ENCODE results near the gene IGDCC3. TPM values are rescaled to one million over a fixed set of nuclear protein-coding genes. Genes with fewer than 3 reads are reported as not detected.

IGDCC3 gene
- total RNA-seq, 4 donors from 2014 or later = not detected

DNA sequence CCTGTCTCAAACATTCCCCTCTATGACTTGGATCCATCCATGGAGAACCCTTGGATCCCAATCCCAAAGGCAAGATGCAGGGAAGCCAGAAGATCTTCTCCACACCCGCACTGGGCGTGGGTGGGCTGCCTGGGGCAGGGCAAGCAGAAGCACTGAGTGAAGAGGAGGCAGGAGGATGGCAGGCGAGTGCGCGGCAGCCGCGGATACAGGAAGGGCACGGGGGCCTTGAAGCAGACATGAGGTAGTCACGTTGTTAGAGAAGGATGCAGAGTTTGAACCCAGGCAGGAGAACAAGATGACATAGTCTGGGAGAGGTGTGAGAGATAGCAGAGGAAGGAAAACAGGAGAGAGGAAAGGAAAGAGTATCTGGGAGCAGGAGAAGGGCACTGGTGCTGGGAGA is 5.1 kb upstream of the IGDCC3 start:
- H3K4me3 ChIP-seq = no peak overlapping the region
- no peaks in the 10 kb centered on the region for H3K27me3 ChIP-seq
- no peak for DNase-seq
- no peaks in the 10 kb centered on the region for H3K36me3 ChIP-seq
- intact Hi-C loops (cut with DNase I; ENCODE audit: low total_unique reads) = no loop called here
- no peak overlapping the region for H3K27ac ChIP-seq
- H3K9me3 ChIP-seq = no peaks in the 10 kb centered on the region
- ATAC-seq = no peak
- TF ChIP-seq, protein P1, sequence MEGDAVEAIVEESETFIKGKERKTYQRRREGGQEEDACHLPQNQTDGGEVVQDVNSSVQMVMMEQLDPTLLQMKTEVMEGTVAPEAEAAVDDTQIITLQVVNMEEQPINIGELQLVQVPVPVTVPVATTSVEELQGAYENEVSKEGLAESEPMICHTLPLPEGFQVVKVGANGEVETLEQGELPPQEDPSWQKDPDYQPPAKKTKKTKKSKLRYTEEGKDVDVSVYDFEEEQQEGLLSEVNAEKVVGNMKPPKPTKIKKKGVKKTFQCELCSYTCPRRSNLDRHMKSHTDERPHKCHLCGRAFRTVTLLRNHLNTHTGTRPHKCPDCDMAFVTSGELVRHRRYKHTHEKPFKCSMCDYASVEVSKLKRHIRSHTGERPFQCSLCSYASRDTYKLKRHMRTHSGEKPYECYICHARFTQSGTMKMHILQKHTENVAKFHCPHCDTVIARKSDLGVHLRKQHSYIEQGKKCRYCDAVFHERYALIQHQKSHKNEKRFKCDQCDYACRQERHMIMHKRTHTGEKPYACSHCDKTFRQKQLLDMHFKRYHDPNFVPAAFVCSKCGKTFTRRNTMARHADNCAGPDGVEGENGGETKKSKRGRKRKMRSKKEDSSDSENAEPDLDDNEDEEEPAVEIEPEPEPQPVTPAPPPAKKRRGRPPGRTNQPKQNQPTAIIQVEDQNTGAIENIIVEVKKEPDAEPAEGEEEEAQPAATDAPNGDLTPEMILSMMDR (IDR thresholded peaks at IDR 0.05 in 4 of 5, conservative IDR thresholded peaks at IDR 0.05 in 1 of 5) = no peak
- no peak for TF ChIP-seq POLR2A (IDR thresholded peaks at IDR 0.05)
- H3K4me1 ChIP-seq = peaks cover 7 to 13% of the 10 kb centered on the region in 2 donors
- in situ Hi-C loops (cut with MboI; ENCODE audit: low sequenced_read_pairs in 4 of 4) = loop anchor here in 3 of 4 donors (5.0 kb wide), 1 partner anchor 61 kb away; no protein-coding TSS in a partner anchor

DNA sequence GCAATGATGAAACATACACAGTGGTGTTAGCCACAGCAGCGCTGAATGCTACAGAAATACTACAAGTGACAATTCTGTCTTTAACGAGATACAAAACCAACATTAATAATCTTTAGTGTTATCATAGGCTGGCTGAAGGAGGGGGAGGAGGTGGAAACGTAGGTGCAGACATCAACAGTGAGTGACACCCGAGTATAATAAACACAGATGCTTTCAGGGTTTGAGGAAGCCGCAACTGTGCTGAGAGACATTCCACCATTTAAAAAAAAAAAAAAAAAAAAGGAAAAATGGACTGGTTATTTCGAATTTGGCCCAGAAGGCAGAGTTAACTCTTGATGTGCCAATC is 4.3 kb upstream of the IGDCC3 start:
- no peaks in the 10 kb centered on the region for H3K9me3 ChIP-seq
- TF ChIP-seq, protein P1 (IDR thresholded peaks at IDR 0.05 in 4 of 5, conservative IDR thresholded peaks at IDR 0.05 in 1 of 5) = no peak
- no peak for TF ChIP-seq POLR2A (IDR thresholded peaks at IDR 0.05)
- DNase-seq (no peak), ATAC-seq (no peak)
- in situ Hi-C loops (cut with MboI; ENCODE audit: low sequenced_read_pairs in 4 of 4) (loop anchor here in 3 of 4 donors (5.0 kb wide), 1 partner anchor 60 kb away; no protein-coding TSS in a partner anchor), intact Hi-C loops (cut with DNase I; ENCODE audit: low total_unique reads) (no loop called here)
- H3K4me1 ChIP-seq = peaks cover 7 to 16% of the 10 kb centered on the region in 2 donors
- H3K36me3 ChIP-seq = no peaks in the 10 kb centered on the region
- H3K27me3 ChIP-seq = no peaks in the 10 kb centered on the region
- no peak overlapping the region for H3K4me3 ChIP-seq
- H3K27ac ChIP-seq = no peak overlapping the region

DNA sequence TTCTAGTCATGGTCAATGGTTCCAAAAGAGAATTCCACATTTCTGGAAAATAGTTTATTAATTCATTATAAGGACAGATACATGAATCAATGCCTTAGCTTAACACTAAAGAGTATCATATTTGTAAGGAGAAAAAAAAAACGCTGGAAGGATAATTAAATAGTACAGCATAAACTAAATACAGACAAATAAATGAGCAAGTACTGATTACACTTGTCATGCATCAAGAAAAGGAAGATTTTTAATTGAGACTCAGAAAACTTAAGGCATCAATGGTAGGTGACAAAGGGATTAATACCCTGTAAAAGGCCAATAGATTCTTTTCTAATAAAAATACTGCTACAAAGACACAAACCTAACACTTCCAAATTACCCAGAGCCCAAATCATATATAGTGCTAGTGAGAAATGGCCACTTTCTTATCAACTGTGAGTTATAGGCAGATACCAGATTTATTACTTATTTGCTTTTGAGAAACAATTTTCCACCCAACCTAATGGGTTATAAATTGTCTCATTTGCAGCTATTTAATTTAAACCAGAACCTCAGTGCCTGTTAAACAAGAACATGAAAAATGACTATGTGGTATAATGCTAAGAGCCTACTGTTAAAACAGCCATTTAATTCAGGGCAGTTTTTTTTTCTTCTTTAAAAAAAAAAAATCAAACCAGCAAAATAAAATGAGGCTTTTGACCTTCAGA is 3.8 kb upstream of the IGDCC3 start:
- Histone ChIP-seq H3K36me3 (no peaks in the 10 kb centered on the region), H3K4me1 (peaks cover 9 to 21% of the 10 kb centered on the region in 2 donors), H3K27ac (no peak overlapping the region), H3K27me3 (peaks cover 0 to 3% (median 0%) of the 10 kb centered on the region in 3 donors), H3K9me3 (no peaks in the 10 kb centered on the region), H3K4me3 (no peak overlapping the region)
- ATAC-seq (no peak), DNase-seq (no peak)
- intact Hi-C loops (cut with DNase I; ENCODE audit: low total_unique reads) = no loop called here
- in situ Hi-C loops (cut with MboI; ENCODE audit: low sequenced_read_pairs in 4 of 4) = loop anchor here in 3 of 4 donors (5.0 kb wide), 1 partner anchor 59 kb away; no protein-coding TSS in a partner anchor
- no peak for TF ChIP-seq POLR2A (IDR thresholded peaks at IDR 0.05)
- TF ChIP-seq, protein P1 (IDR thresholded peaks at IDR 0.05 in 4 of 5, conservative IDR thresholded peaks at IDR 0.05 in 1 of 5) = no peak

DNA sequence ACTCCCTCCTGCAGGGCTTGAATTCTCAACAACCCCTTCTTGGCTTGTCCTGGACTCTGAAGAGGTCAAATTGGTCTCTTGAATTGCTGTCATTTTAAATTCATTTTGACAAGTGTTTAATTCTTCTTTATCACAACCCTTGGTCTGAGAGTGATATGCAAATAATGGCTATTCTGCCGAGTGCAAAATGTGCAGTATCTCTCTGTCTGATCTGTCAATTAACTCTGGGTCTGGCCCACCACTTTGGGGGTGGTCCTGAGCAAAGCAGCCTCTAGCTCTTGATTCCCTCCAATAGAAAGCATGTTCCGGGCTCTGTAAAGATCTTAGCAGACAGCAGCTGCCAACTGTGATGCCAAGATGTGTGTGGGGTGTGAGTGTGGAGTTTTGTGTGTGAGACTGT is 2.2 kb upstream of the IGDCC3 start:
- TF ChIP-seq, protein P1 (IDR thresholded peaks at IDR 0.05 in 4 of 5, conservative IDR thresholded peaks at IDR 0.05 in 1 of 5) = no peak
- no peak for TF ChIP-seq POLR2A (IDR thresholded peaks at IDR 0.05)
- ATAC-seq (no peak), DNase-seq (no peak)
- Histone ChIP-seq H3K36me3 (no peaks in the 10 kb centered on the region), H3K4me1 (peaks cover 8 to 20% of the 10 kb centered on the region in 2 donors), H3K27me3 (peaks cover 8 to 19% (median 10%) of the 10 kb centered on the region in 3 donors), H3K4me3 (no peak overlapping the region), H3K27ac (no peak overlapping the region), H3K9me3 (no peaks in the 10 kb centered on the region)
- intact Hi-C loops (cut with DNase I; ENCODE audit: low total_unique reads) = no loop called here
- in situ Hi-C loops (cut with MboI; ENCODE audit: low sequenced_read_pairs in 4 of 4) = loop anchor here in 3 of 4 donors (5.0 kb wide), 1 partner anchor 58 kb away; no protein-coding TSS in a partner anchor

All from gastrocnemius medialis (tissue), 4 donors.